ENCODE measurements around the gene RNU7-1.

Gene RNU7-1

GRCh38 chr12:6978611-6979011 is 35.0 kb downstream of the RNU7-1 start:
- peaks cover 87% of the 10 kb centered on the region for H3K36me3 ChIP-seq (ENCODE audit: insufficient read depth, low read length)
- H3K27me3 ChIP-seq (ENCODE audit: insufficient read depth, low read length), result no peaks in the 10 kb centered on the region
- WGBS, result 92% methylated on average over 3 of the region's 3 CpGs
- no peaks in the 10 kb centered on the region for H3K9me3 ChIP-seq (ENCODE audit: insufficient read depth, low read depth, low read length)
- H3K4me1 ChIP-seq (ENCODE audit: insufficient read depth, low read length), result no peaks in the 10 kb centered on the region
- H3K27ac ChIP-seq (ENCODE audit: low read depth, low read length), result no peak overlapping the region
- no peak overlapping the region for H3K4me3 ChIP-seq (ENCODE audit: low read length)
- no peak overlapping the region for H3K9ac ChIP-seq (ENCODE audit: low read depth, low read length)

- Histone ChIP-seq H3K4me3 (ENCODE audit: low read length) (no peak overlapping the region), H3K27ac (ENCODE audit: low read depth, low read length) (no peak overlapping the region), H3K4me1 (ENCODE audit: insufficient read depth, low read length) (no peaks in the 10 kb centered on the region), H3K36me3 (ENCODE audit: insufficient read depth, low read length) (peaks cover 87% of the 10 kb centered on the region), H3K9me3 (ENCODE audit: insufficient read depth, low read depth, low read length) (no peaks in the 10 kb centered on the region), H3K9ac (ENCODE audit: low read depth, low read length) (no peak overlapping the region), H3K27me3 (ENCODE audit: insufficient read depth, low read length) (no peaks in the 10 kb centered on the region)
- WGBS, result 93% methylated on average over 6 of the region's 6 CpGs
Measured at GRCh38 chr12:6979021-6979420, 35.4 kb downstream of the RNU7-1 start.

GRCh38 chr12:6979453-6979852 is 35.8 kb downstream of the RNU7-1 start:
- H3K9me3 ChIP-seq (ENCODE audit: insufficient read depth, low read depth, low read length), result no peaks in the 10 kb centered on the region
- peaks cover 87% of the 10 kb centered on the region for H3K36me3 ChIP-seq (ENCODE audit: insufficient read depth, low read length)
- H3K4me3 ChIP-seq (ENCODE audit: low read length), result no peak overlapping the region
- H3K27me3 ChIP-seq (ENCODE audit: insufficient read depth, low read length), result no peaks in the 10 kb centered on the region
- H3K27ac ChIP-seq (ENCODE audit: low read depth, low read length), result no peak overlapping the region
- H3K9ac ChIP-seq (ENCODE audit: low read depth, low read length), result no peak overlapping the region
- WGBS, result 93% methylated on average over 3 of the region's 3 CpGs
- no peaks in the 10 kb centered on the region for H3K4me1 ChIP-seq (ENCODE audit: insufficient read depth, low read length)

GRCh38 chr12:6980075-6980474 is 36.5 kb downstream of the RNU7-1 start:
- 94% methylated on average over 4 of the region's 4 CpGs for WGBS
- Histone ChIP-seq H3K27ac (ENCODE audit: low read depth, low read length) (no peak overlapping the region), H3K4me1 (ENCODE audit: insufficient read depth, low read length) (no peaks in the 10 kb centered on the region), H3K36me3 (ENCODE audit: insufficient read depth, low read length) (peaks cover 84% of the 10 kb centered on the region), H3K9ac (ENCODE audit: low read depth, low read length) (no peak overlapping the region), H3K4me3 (ENCODE audit: low read length) (no peak overlapping the region), H3K9me3 (ENCODE audit: insufficient read depth, low read depth, low read length) (no peaks in the 10 kb centered on the region), H3K27me3 (ENCODE audit: insufficient read depth, low read length) (no peaks in the 10 kb centered on the region)

DNA sequence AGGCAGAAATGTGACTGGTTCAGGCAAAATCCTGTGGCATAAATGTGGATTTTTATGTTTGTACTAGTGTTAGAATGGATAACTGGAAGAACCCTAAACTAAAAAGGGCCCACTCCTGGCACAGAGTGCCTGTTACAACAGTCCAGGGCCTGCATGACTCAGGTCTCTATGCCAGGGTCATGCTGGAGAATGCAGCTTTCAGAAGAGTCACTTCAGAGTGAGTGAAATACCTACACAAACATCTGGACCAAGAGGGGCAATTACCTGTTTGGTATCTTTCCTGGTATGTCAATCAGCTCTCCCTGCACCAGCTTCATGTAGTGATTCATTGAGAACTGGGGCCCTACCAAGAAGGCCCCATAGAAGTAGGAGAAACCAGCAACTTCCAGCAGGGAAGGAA is 37.1 kb downstream of the RNU7-1 start:
- Histone ChIP-seq H3K4me1 (ENCODE audit: insufficient read depth, low read length) (no peaks in the 10 kb centered on the region), H3K27me3 (ENCODE audit: insufficient read depth, low read length) (no peaks in the 10 kb centered on the region), H3K4me3 (ENCODE audit: low read length) (no peak overlapping the region), H3K36me3 (ENCODE audit: insufficient read depth, low read length) (peaks cover 77% of the 10 kb centered on the region), H3K9ac (ENCODE audit: low read depth, low read length) (no peak overlapping the region), H3K27ac (ENCODE audit: low read depth, low read length) (no peak overlapping the region), H3K9me3 (ENCODE audit: insufficient read depth, low read depth, low read length) (no peaks in the 10 kb centered on the region)

- no peaks in the 10 kb centered on the region for H3K27me3 ChIP-seq (ENCODE audit: insufficient read depth, low read length)
- H3K36me3 ChIP-seq (ENCODE audit: insufficient read depth, low read length), result peaks cover 73% of the 10 kb centered on the region
- H3K9me3 ChIP-seq (ENCODE audit: insufficient read depth, low read depth, low read length), result no peaks in the 10 kb centered on the region
- no peak overlapping the region for H3K4me3 ChIP-seq (ENCODE audit: low read length)
- no peaks in the 10 kb centered on the region for H3K4me1 ChIP-seq (ENCODE audit: insufficient read depth, low read length)
- WGBS, result 92% methylated on average over 8 of the region's 10 CpGs
- H3K27ac ChIP-seq (ENCODE audit: low read depth, low read length), result no peak overlapping the region
- H3K9ac ChIP-seq (ENCODE audit: low read depth, low read length), result no peak overlapping the region
Measured at GRCh38 chr12:6981152-6982052, 37.8 kb downstream of the RNU7-1 start.

GRCh38 chr12:6982532-6982931 is 38.9 kb downstream of the RNU7-1 start:
- Histone ChIP-seq H3K36me3 (ENCODE audit: insufficient read depth, low read length) (peaks cover 65% of the 10 kb centered on the region), H3K27ac (ENCODE audit: low read depth, low read length) (no peak overlapping the region), H3K27me3 (ENCODE audit: insufficient read depth, low read length) (no peaks in the 10 kb centered on the region), H3K4me3 (ENCODE audit: low read length) (no peak overlapping the region), H3K9me3 (ENCODE audit: insufficient read depth, low read depth, low read length) (no peaks in the 10 kb centered on the region), H3K9ac (ENCODE audit: low read depth, low read length) (no peak overlapping the region), H3K4me1 (ENCODE audit: insufficient read depth, low read length) (no peaks in the 10 kb centered on the region)
- WGBS, result 86% methylated on average over 6 of the region's 7 CpGs

- no peak overlapping the region for H3K9ac ChIP-seq (ENCODE audit: low read depth, low read length)
- peaks cover 45% of the 10 kb centered on the region for H3K36me3 ChIP-seq (ENCODE audit: insufficient read depth, low read length)
- 95% methylated on average over 10 of the region's 11 CpGs for WGBS
- no peak overlapping the region for H3K27ac ChIP-seq (ENCODE audit: low read depth, low read length)
- H3K9me3 ChIP-seq (ENCODE audit: insufficient read depth, low read depth, low read length), result no peaks in the 10 kb centered on the region
- no peaks in the 10 kb centered on the region for H3K4me1 ChIP-seq (ENCODE audit: insufficient read depth, low read length)
- H3K27me3 ChIP-seq (ENCODE audit: insufficient read depth, low read length), result no peaks in the 10 kb centered on the region
- H3K4me3 ChIP-seq (ENCODE audit: low read length), result no peak overlapping the region
Measured at GRCh38 chr12:6987956-6988553, 44.4 kb downstream of the RNU7-1 start.

All from HUES64 (cell line).